SK-N-SH (cell line): ENCODE results near the gene CCDC188. TPM values are rescaled to one million over a fixed set of nuclear protein-coding genes. Genes with fewer than 3 reads are reported as not detected.

ENCODE experiments used
- CTCF ChIA-PET: fragments of 300-600, 350-600 bp; formaldehyde crosslinking; extraction: SDS; loops from one replicate; lab custom pipeline; 2021; lab: Yijun Ruan, JAX
- POLR2A ChIA-PET: fragments of 350-600 bp; sonication (Branson Sonifier 250); formaldehyde crosslinking; extraction: SDS; loops from one replicate; lab custom pipeline; 2020; ENCODE audit warnings: antibody characterized with exemption, inconsistent platforms; lab: Yijun Ruan, JAX
- DNase-seq: peaks from one replicate; pipeline ENCODE4 v3.0.0; 2012
- H2AFZ ChIP-seq: fragments of 200-600 bp; sonication (generic); 2 replicates; pipeline ENCODE4 v1.8.1; 2016; ENCODE audit warnings: antibody characterized with exemption, mild to moderate bottlenecking, low read depth
- H3F3A ChIP-seq: fragments of 200-600 bp; sonication (generic); replicated peaks from 2 replicates; pipeline ENCODE3; 2016; ENCODE audit warnings: antibody characterized with exemption, mild to moderate bottlenecking; ENCODE audit not compliant: insufficient read depth
- H3K27ac ChIP-seq, 2 experiments: fragments of 200-500 bp in 1 of 2; fragments of 200-600 bp in 1 of 2; sonication (Bioruptor generic) in 1 of 2; sonication (generic), shearing (Covaris generic) in 1 of 2; 2 replicates each; pipeline versions ENCODE4 v1.5.1 to v1.6.1; 2014 to 2016; ENCODE audit warnings: low read depth in 2 of 2, inconsistent platforms in 1 of 2, low read length in 1 of 2, mild to moderate bottlenecking in 1 of 2, mixed read lengths in 1 of 2
- H3K27me3 ChIP-seq: fragments of 200-600 bp; sonication (generic), shearing (Covaris generic); 2 replicates; pipeline ENCODE4 v1.6.1; 2016; ENCODE audit warnings: mixed run types; ENCODE audit not compliant: insufficient read depth
- H3K36me3 ChIP-seq, 2 experiments: fragments of 200-500 bp in 1 of 2; fragments of 200-600 bp in 1 of 2; sonication (Bioruptor generic) in 1 of 2; sonication (generic) in 1 of 2; replicated peaks in 1 of 2; 2 replicates each; pipeline versions ENCODE3 to v1.5.1; 2014 to 2016; ENCODE audit warnings: low read length in 1 of 2, mild to moderate bottlenecking in 1 of 2; ENCODE audit not compliant: insufficient read depth in 2 of 2, control insufficient read depth in 1 of 2
- H3K4me1 ChIP-seq, 2 experiments: fragments of 200-500 bp in 1 of 2; fragments of 200-600 bp in 1 of 2; sonication (Bioruptor generic) in 1 of 2; sonication (generic), shearing (Covaris generic) in 1 of 2; 2 replicates each; pipeline versions ENCODE4 v1.5.1 to v1.6.1; 2014 to 2016; ENCODE audit warnings: low read depth in 1 of 2, low read length in 1 of 2, mixed run types in 1 of 2; ENCODE audit not compliant: insufficient read depth in 2 of 2, control insufficient read depth in 1 of 2
- H3K4me2 ChIP-seq: fragments of 200-600 bp; sonication (generic), shearing (Covaris generic); 2 replicates; pipeline ENCODE4 v1.6.1; 2017; ENCODE audit warnings: mixed run types
- H3K4me3 ChIP-seq, 2 experiments: fragments of 200-500 bp in 1 of 2; fragments of 200-600 bp in 1 of 2; sonication (Bioruptor generic) in 1 of 2; sonication (generic), shearing (Covaris generic) in 1 of 2; 2 replicates each; pipeline versions ENCODE4 v1.5.1 to v1.8.1; 2014 to 2016; ENCODE audit warnings: low read depth in 2 of 2, inconsistent platforms in 1 of 2, low read length in 1 of 2, mild to moderate bottlenecking in 1 of 2, mixed read lengths in 1 of 2, moderate library complexity in 1 of 2
- H3K79me2 ChIP-seq: fragments of 200-600 bp; sonication (generic); 2 replicates; pipeline ENCODE4 v1.8.1; 2017; ENCODE audit warnings: mild to moderate bottlenecking; ENCODE audit not compliant: insufficient read depth
- H3K9ac ChIP-seq: fragments of 200-600 bp; sonication (generic); 2 replicates; pipeline ENCODE4 v1.6.1; 2017; ENCODE audit warnings: mixed run types
- H3K9me2 ChIP-seq: fragments of 200-600 bp; sonication (generic); 2 replicates; pipeline ENCODE4 v1.6.1; 2017; ENCODE audit warnings: mixed run types
- H3K9me3 ChIP-seq: fragments of 200-600 bp; sonication (generic); 2 replicates; pipeline ENCODE4 v1.6.1; 2017; ENCODE audit warnings: mixed run types, mild to moderate bottlenecking, moderate library complexity
- H4K20me1 ChIP-seq: fragments of 200-600 bp; sonication (generic); 2 replicates; pipeline ENCODE4 v1.6.1; 2017; ENCODE audit warnings: mild to moderate bottlenecking, mixed run types; ENCODE audit not compliant: insufficient read depth
- CHD2 ChIP-seq: fragments of 150-350 bp; IDR thresholded peaks from 2 replicates; pipeline ENCODE4 v1.6.1; 2018; ENCODE audit warnings: low read length; ENCODE audit not compliant: partially characterized antibody
- CTCF ChIP-seq: fragments of 200-600 bp; sonication (generic); IDR thresholded peaks from 2 replicates; pipeline ENCODE4 v1.6.1; 2017; ENCODE audit warnings: antibody characterized with exemption, mild to moderate bottlenecking, moderate library complexity
- ELF1 ChIP-seq: IDR thresholded peaks from 2 replicates; pipeline ENCODE4 v1.4.0; 2012
- EP300 ChIP-seq, 2 experiments: IDR thresholded peaks; 2 replicates each; pipeline versions ENCODE4 v1.4.0 to v1.6.1; 2012; ENCODE audit warnings: borderline replicate concordance in 1 of 2, low read depth in 1 of 2, low read length in 1 of 2
- FOSL2 ChIP-seq: IDR thresholded peaks from 2 replicates; pipeline ENCODE4 v1.4.0; 2012; ENCODE audit warnings: low read depth, mild to moderate bottlenecking, moderate library complexity, borderline replicate concordance
- FOXM1 ChIP-seq: IDR thresholded peaks from 2 replicates; pipeline ENCODE4 v1.4.0; 2012; ENCODE audit warnings: low read depth, mild to moderate bottlenecking
- JUND ChIP-seq: IDR thresholded peaks from 2 replicates; pipeline ENCODE4 v1.4.0; 2012
- MAX ChIP-seq: IDR thresholded peaks from 2 replicates; pipeline ENCODE4 v1.4.0; 2012; ENCODE audit warnings: low read depth
- MEF2A ChIP-seq: IDR thresholded peaks from 2 replicates; pipeline ENCODE4 v1.4.0; 2012; ENCODE audit warnings: low read depth, borderline replicate concordance
- MXI1 ChIP-seq: IDR thresholded peaks from 2 replicates; pipeline ENCODE4 v1.6.1; 2012; ENCODE audit warnings: mild to moderate bottlenecking, low read depth, low read length, improper control_type of control experiment
- NFIC ChIP-seq: IDR thresholded peaks from 2 replicates; pipeline ENCODE4 v1.4.0; 2012; ENCODE audit warnings: borderline replicate concordance
- NRF1 ChIP-seq: IDR thresholded peaks from 2 replicates; pipeline ENCODE4 v1.6.1; 2012; ENCODE audit warnings: low read depth, mild to moderate bottlenecking, low read length
- POLR2AphosphoS5 ChIP-seq: IDR thresholded peaks from 2 replicates; pipeline ENCODE4 v1.6.1; 2012; ENCODE audit warnings: low read depth, low read length
- RAD21 ChIP-seq: IDR thresholded peaks from 2 replicates; pipeline ENCODE4 v1.6.1; 2012; ENCODE audit warnings: mild to moderate bottlenecking, low read length
- RFX5 ChIP-seq: IDR thresholded peaks from 2 replicates; pipeline ENCODE4 v1.6.1; 2012; ENCODE audit warnings: mild to moderate bottlenecking, improper control_type of control experiment, low read length
- SIN3A ChIP-seq: IDR thresholded peaks from 2 replicates; pipeline ENCODE4 v1.6.1; 2012; ENCODE audit warnings: low read depth, mild to moderate bottlenecking, low read length, moderate library complexity, borderline replicate concordance
- TCF12 ChIP-seq: IDR thresholded peaks from 2 replicates; pipeline ENCODE4 v1.4.0; 2012
- TEAD4 ChIP-seq: IDR thresholded peaks from 2 replicates; pipeline ENCODE4 v1.4.0; 2012; ENCODE audit warnings: mild to moderate bottlenecking, borderline replicate concordance; ENCODE audit not compliant: insufficient read depth
- USF2 ChIP-seq: fragments of 150-350 bp; IDR thresholded peaks from 2 replicates; pipeline ENCODE4 v1.6.1; 2017; ENCODE audit warnings: antibody characterized with exemption, low read length, low read depth, borderline replicate concordance
- YY1 ChIP-seq: IDR thresholded peaks from 2 replicates; pipeline ENCODE4 v1.4.0; 2012; ENCODE audit warnings: low read depth, mild to moderate bottlenecking
- WGBS: methylation state at CpG from one replicate; pipeline ENCODE4 v1.1.6; 2017; ENCODE audit warnings: low lambda C conversion rate; 5-methylcytosine and 5-hydroxymethylcytosine counted together
- polyA plus RNA-seq, 3 experiments: library from polyadenylated mRNA; depleted of rRNA; stranded (reverse); fragments of >200 nt; gene quantifications; 2 replicates each; pipeline ENCODE4 v1.2.3, GENCODE V29; 2012
- TF ChIP-seq, protein P1 (sequence below): IDR thresholded peaks from 2 replicates; pipeline ENCODE4 v1.6.1; 2012; ENCODE audit warnings: mild to moderate bottlenecking, low read depth, low read length, moderate library complexity

CCDC188 gene
- polyA plus RNA-seq, 1 of the 3 experiments (the other 2 are of a cell fraction), result 21.1 TPM

DNA sequence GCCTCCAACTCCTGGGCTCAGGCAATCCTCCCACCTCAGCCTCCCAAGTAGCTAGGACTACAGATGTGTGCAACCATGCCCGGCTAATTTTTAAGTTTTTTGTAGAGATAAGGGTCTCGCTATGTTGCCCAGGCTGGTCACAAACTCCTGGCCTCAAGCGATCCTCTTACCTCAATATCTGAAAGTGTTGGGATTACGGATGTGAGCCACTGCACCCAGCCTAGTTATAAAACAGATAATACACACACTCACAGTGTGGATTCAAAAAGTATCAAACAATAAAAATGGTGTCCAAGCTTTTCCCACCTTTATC lies 377 bp upstream of the CCDC188 start:
- peaks cover 4% of the 10 kb centered on the region; the same call in 1 of the 2 replicates for H3K79me2 ChIP-seq
- WGBS, result 86% methylated on average over 4 of the region's 4 CpGs
- peaks cover 8% of the 10 kb centered on the region for H3F3A ChIP-seq
- H3K27ac ChIP-seq, result no peak overlapping the region
- H3K27me3 ChIP-seq, result no peaks in the 10 kb centered on the region
- H3K9me3 ChIP-seq, result no peaks in the 10 kb centered on the region
- H3K36me3 ChIP-seq, result peaks cover 0 to 2% of the 10 kb centered on the region in 2 experiments
- no peak overlapping the region for H3K4me2 ChIP-seq
- no peak for TF ChIP-seq USF2
- TF ChIP-seq ELF1, result no peak
- TF ChIP-seq POLR2AphosphoS5, result no peak
- TF ChIP-seq FOSL2, result no peak
- no peak for TF ChIP-seq YY1
- TF ChIP-seq RAD21, result no peak
- TF ChIP-seq MXI1, result no peak
- TF ChIP-seq SIN3A, result no peak
- no peak for TF ChIP-seq JUND
- no peak for TF ChIP-seq RFX5
- no peak for TF ChIP-seq CTCF
- no peak for TF ChIP-seq MEF2A
- no peak for TF ChIP-seq MAX
- TF ChIP-seq CHD2, result no peak
- H3K9me2 ChIP-seq, result no peaks in the 10 kb centered on the region
- DNase-seq, result no peak
- CTCF ChIA-PET, result no interaction called here
- H3K9ac ChIP-seq, result no peak overlapping the region
- no peaks in the 10 kb centered on the region for H4K20me1 ChIP-seq
- POLR2A ChIA-PET, result no interaction called here
- no peak overlapping the region for H2AFZ ChIP-seq
- peaks cover 0 to 28% of the 10 kb centered on the region in 2 experiments; a peak in 1 of 4 replicates for H3K4me1 ChIP-seq
- no peak overlapping the region for H3K4me3 ChIP-seq

DNA sequence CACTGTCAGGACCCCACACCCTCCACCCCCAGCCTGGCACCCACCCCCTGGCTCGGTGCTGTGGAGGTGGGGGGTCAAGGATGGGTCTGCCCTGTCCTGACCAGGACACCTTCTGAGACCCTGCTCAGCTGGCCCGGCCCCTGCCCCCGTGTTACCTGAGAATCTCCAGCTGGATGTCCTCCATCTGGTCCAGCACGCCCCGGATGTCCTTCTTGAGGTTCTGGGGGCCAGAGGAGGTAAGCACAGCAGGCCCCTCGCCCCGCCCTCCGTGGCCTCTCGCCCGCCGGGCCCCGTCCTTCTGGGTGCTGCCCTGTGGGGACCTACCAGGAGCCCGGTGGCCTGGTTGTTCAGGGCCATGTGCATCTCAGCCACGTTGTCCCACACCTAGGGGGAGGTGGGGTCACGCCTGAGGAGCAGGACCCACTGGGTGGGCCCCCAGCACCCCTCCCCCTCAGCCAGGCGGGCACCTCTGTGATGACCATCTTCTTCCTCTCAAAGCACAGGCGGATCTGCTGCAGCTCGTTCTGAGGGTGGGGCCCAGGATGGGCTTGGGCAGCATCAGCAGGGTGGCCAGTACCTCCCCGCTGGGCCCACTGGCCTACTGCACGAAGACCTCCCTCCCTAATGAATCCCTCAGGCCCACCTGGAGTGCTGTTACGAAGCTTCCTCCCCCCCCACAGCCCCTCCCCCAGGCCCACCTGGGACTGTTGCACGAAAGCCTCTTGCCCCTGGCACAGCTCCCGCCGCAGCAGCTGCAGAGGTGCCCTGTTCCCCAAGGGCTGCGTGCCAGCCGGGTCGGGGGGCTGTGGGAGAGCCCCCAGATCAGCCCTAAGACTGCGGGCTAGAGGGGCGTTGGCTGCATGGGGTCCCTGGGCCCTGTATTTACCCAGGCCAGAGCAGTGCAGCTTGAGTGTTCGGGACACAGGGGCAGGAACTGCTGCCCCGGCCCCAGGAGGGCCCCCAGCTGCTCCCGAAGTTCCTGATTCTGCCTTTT lies 1.3 kb downstream of the CCDC188 start:
- Histone ChIP-seq H3K9me2 (no peaks in the 10 kb centered on the region), H3K27ac (no peak overlapping the region), H4K20me1 (no peaks in the 10 kb centered on the region), H3F3A (peaks cover 8% of the 10 kb centered on the region)
- TF ChIP-seq RFX5 (no peak), NFIC (no peak), FOXM1 (no peak), YY1 (no peak), EP300 (IDR thresholded peaks at IDR 0.05; ENCODE audit: borderline replicate concordance in 1 of 2, low read depth in 1 of 2, low read length in 1 of 2) (no peak), NRF1 (no peak), TCF12 (no peak), TEAD4 (no peak), MXI1 (no peak)
- TF ChIP-seq, protein P1, sequence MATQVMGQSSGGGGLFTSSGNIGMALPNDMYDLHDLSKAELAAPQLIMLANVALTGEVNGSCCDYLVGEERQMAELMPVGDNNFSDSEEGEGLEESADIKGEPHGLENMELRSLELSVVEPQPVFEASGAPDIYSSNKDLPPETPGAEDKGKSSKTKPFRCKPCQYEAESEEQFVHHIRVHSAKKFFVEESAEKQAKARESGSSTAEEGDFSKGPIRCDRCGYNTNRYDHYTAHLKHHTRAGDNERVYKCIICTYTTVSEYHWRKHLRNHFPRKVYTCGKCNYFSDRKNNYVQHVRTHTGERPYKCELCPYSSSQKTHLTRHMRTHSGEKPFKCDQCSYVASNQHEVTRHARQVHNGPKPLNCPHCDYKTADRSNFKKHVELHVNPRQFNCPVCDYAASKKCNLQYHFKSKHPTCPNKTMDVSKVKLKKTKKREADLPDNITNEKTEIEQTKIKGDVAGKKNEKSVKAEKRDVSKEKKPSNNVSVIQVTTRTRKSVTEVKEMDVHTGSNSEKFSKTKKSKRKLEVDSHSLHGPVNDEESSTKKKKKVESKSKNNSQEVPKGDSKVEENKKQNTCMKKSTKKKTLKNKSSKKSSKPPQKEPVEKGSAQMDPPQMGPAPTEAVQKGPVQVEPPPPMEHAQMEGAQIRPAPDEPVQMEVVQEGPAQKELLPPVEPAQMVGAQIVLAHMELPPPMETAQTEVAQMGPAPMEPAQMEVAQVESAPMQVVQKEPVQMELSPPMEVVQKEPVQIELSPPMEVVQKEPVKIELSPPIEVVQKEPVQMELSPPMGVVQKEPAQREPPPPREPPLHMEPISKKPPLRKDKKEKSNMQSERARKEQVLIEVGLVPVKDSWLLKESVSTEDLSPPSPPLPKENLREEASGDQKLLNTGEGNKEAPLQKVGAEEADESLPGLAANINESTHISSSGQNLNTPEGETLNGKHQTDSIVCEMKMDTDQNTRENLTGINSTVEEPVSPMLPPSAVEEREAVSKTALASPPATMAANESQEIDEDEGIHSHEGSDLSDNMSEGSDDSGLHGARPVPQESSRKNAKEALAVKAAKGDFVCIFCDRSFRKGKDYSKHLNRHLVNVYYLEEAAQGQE, result no peak
- TF ChIP-seq, all 33 proteins: peak for 0
- no peak overlapping the region for H3K4me2 ChIP-seq
- H3K4me1 ChIP-seq, result peaks cover 0 to 27% of the 10 kb centered on the region in 2 experiments; a peak in 1 of 4 replicates
- no peak for DNase-seq
- H3K4me3 ChIP-seq, result no peak overlapping the region
- WGBS, result 100% methylated on average over 5 of the region's 32 CpGs
- peaks cover 0 to 5% of the 10 kb centered on the region in 2 experiments for H3K36me3 ChIP-seq
- ChIA-PET CTCF (no interaction called here), POLR2A (no interaction called here)
- no peaks in the 10 kb centered on the region for H3K9me3 ChIP-seq
- H3K79me2 ChIP-seq, result no peaks in the 10 kb centered on the region; the same call in 1 of the 2 replicates
- no peaks in the 10 kb centered on the region for H3K27me3 ChIP-seq
- H3K9ac ChIP-seq, result no peak overlapping the region
- H2AFZ ChIP-seq, result no peak overlapping the region
